Kidney epithelial cell (primary cell): Measurements from ENCODE around the gene GTF2H2C. TPM values are rescaled to one million over a fixed set of nuclear protein-coding genes. Genes with fewer than 3 reads are reported as not detected.
A peak's percentile ranks its signal among the peaks of the same experiment; 100 is the strongest.
"Not testable (repeated sequence)": the region's sequence is repeated elsewhere in the genome, so short reads cannot be mapped to it uniquely, and the experiment has no call there.

Experiments
- DNase-seq: peaks from one replicate; pipeline ENCODE4 v3.0.0-alpha.2; 2010; ENCODE audit warnings: low read depth
- H3K27me3 ChIP-seq: 2 replicates; pipeline ENCODE4 v1.6.0; 2011; ENCODE audit warnings: low read length; ENCODE audit not compliant: control insufficient read depth, insufficient read depth
- H3K36me3 ChIP-seq: 2 replicates; pipeline ENCODE4 v1.5.1; 2011; ENCODE audit warnings: low read length; ENCODE audit not compliant: control insufficient read depth, insufficient read depth
- H3K4me3 ChIP-seq: 2 replicates; pipeline ENCODE4 v1.5.1; 2011; ENCODE audit warnings: low read depth, mild to moderate bottlenecking, control low read depth, low read length
- CTCF ChIP-seq: IDR thresholded peaks from 2 replicates; pipeline ENCODE4 v1.5.1; 2011; ENCODE audit warnings: mild to moderate bottlenecking, moderate library complexity, low read length, control low read depth, inconsistent platforms; ENCODE audit not compliant: insufficient read depth, poor library complexity, severe bottlenecking
- total RNA-seq: library from RNA; depleted of rRNA; stranded (reverse); fragments of >200 nt; gene quantifications from 2 replicates; pipeline ENCODE4 v1.2.3, GENCODE V29; 2015

Gene GTF2H2C
- total RNA-seq = 28.4 and 31.3 TPM in 2 replicates

GRCh38 chr5:69559908-69560330, at the start of gene GTF2H2C:
Gene GTF2H2C (plus strand): TSS chr5:69560191. CDS start chr5:69565133, 4,942 bp downstream.
- H3K4me3 ChIP-seq = peak within 1 kb of the TSS; percentile 39
- DNase-seq = peak; percentile 18
- not testable (repeated sequence) for H3K36me3 ChIP-seq, H3K27me3 ChIP-seq
- TF ChIP-seq CTCF = peak; percentile 40

GRCh38 chr5:69510694-69511093, 49.3 kb upstream of the GTF2H2C start:
- H3K27me3 ChIP-seq = no peaks in the 10 kb centered on the region
- no peak for TF ChIP-seq CTCF
- H3K4me3 ChIP-seq = no peak overlapping the region
- no peaks in the 10 kb centered on the region for H3K36me3 ChIP-seq
- no peak for DNase-seq

- Histone ChIP-seq H3K4me3 (no peak overlapping the region), H3K36me3 (no peaks in the 10 kb centered on the region), H3K27me3 (no peaks in the 10 kb centered on the region)
- no peak for DNase-seq
- no peak for TF ChIP-seq CTCF
Observed at GRCh38 chr5:69512740-69513260, 47.2 kb upstream of the GTF2H2C start.

GRCh38 chr5:69515570-69515969, 44.4 kb upstream of the GTF2H2C start:
- H3K36me3 ChIP-seq, DNase-seq, H3K4me3 ChIP-seq, H3K27me3 ChIP-seq: not testable (repeated sequence)

GRCh38 chr5:69516769-69517168, 43.2 kb upstream of the GTF2H2C start:
- no peak for DNase-seq

GRCh38 chr5:69517763-69518212, 42.2 kb upstream of the GTF2H2C start:
- TF ChIP-seq CTCF = no peak
- H3K36me3 ChIP-seq = no peaks in the 10 kb centered on the region
- H3K4me3 ChIP-seq = no peak overlapping the region
- no peaks in the 10 kb centered on the region for H3K27me3 ChIP-seq
- DNase-seq = no peak

More at GRCh38 chr5:69516769-69517168, 43.2 kb upstream of the GTF2H2C start:
- Histone ChIP-seq H3K36me3 (no peaks in the 10 kb centered on the region), H3K4me3 (no peak overlapping the region), H3K27me3 (no peaks in the 10 kb centered on the region)
- no peak for TF ChIP-seq CTCF
